GM18951 (cell line): Measurements from ENCODE around the gene SLC25A42.
"Not testable (repeated sequence)": the region's sequence is repeated elsewhere in the genome, so short reads cannot be mapped to it uniquely, and the experiment has no call there.

Experiments
- POLR2A ChIP-seq: IDR thresholded peaks from 4 replicates; pipeline ENCODE4 v1.6.1; 2011; ENCODE audit warnings: mild to moderate bottlenecking; ENCODE audit not compliant: insufficient read length, insufficient read depth; ENCODE audit errors: extremely low read depth
- in situ Hi-C: fragments of 300-500 bp; cut with MboI; formaldehyde crosslinking; loops from one replicate; pipeline ENCODE4 v1.12.0; 2022; ENCODE audit warnings: low sequenced_read_pairs, mixed read lengths, inconsistent platforms; ENCODE audit not compliant: unreplicated experiment

The SLC25A42 gene

GRCh38 chr19:19063183-19064097 lies at the start of gene SLC25A42:
TSS of gene SLC25A42 (plus strand) at chr19:19063994. CDS start at chr19:19096125, 32,131 bp downstream.
- in situ Hi-C loops = no loop called here
- peak; percentile 59 for TF ChIP-seq POLR2A

- TF ChIP-seq POLR2A = no peak
- in situ Hi-C loops = no loop called here
Observed at GRCh38 chr19:19021115-19021514, 42.7 kb upstream of the SLC25A42 start.

GRCh38 chr19:19022380-19022961 lies 41.3 kb upstream of the SLC25A42 start:
- in situ Hi-C loops = no loop called here
- no peak for TF ChIP-seq POLR2A

- in situ Hi-C loops = not testable (repeated sequence)
Observed at GRCh38 chr19:19023376-19023775, 40.4 kb upstream of the SLC25A42 start.

GRCh38 chr19:19025861-19026260 lies 37.9 kb upstream of the SLC25A42 start:
- no peak for TF ChIP-seq POLR2A
- in situ Hi-C loops = no loop called here

- in situ Hi-C loops = no loop called here
- TF ChIP-seq POLR2A = no peak
Observed at GRCh38 chr19:19026299-19026971, 37.4 kb upstream of the SLC25A42 start.

GRCh38 chr19:19027228-19027627 lies 36.6 kb upstream of the SLC25A42 start:
- in situ Hi-C loops = no loop called here
- TF ChIP-seq POLR2A = no peak

- TF ChIP-seq POLR2A = no peak
- in situ Hi-C loops = no loop called here
Observed at GRCh38 chr19:19028526-19028925, 35.3 kb upstream of the SLC25A42 start.

- in situ Hi-C loops = no loop called here
- TF ChIP-seq POLR2A = no peak
Observed at GRCh38 chr19:19031891-19032290, 31.9 kb upstream of the SLC25A42 start.

- in situ Hi-C loops = no loop called here
- TF ChIP-seq POLR2A = no peak
Observed at GRCh38 chr19:19032420-19033175, 31.2 kb upstream of the SLC25A42 start.

GRCh38 chr19:19033176-19033425 lies 30.7 kb upstream of the SLC25A42 start:
- no peak for TF ChIP-seq POLR2A
- in situ Hi-C loops = no loop called here

GRCh38 chr19:19033426-19034203 lies 30.2 kb upstream of the SLC25A42 start, which contains the start of the genes ARMC6 and SUGP2:
TSS of gene ARMC6 (plus strand) at chr19:19033603. CDS start at chr19:19034210, 607 bp downstream.
TSS of gene SUGP2 (minus strand) at chr19:19033517. CDS start at chr19:19031071, 2,446 bp downstream.
- in situ Hi-C loops = no loop called here

More at GRCh38 chr19:19033426-19034203, 30.2 kb upstream of the SLC25A42 start, which contains the start of the genes ARMC6 and SUGP2:
- TF ChIP-seq POLR2A = peak; percentile 86
